T-helper 2 cell (primary cell): Measurements from ENCODE around the gene AKR1B15.
"Not testable (repeated sequence)": the region's sequence is repeated elsewhere in the genome, so short reads cannot be mapped to it uniquely, and the experiment has no call there.

Experiments used
- DNase-seq, 5 experiments: peaks; one replicate each; pipeline versions ENCODE4 v3.0.0 to v3.0.0-alpha.2; 2012 to 2022

AKR1B15 gene

GRCh38 chr7:134565643-134566136, 16.8 kb downstream of the AKR1B15 start:
- DNase-seq: no peak

- no peak for DNase-seq
Measured at GRCh38 chr7:134567368-134567767, 18.5 kb downstream of the AKR1B15 start.

GRCh38 chr7:134569962-134570361, 21.1 kb downstream of the AKR1B15 start:
- not testable (repeated sequence) for DNase-seq

- DNase-seq: no peak
Measured at GRCh38 chr7:134571101-134571500, 22.2 kb downstream of the AKR1B15 start.

- DNase-seq: no peak
Measured at GRCh38 chr7:134571746-134572461, 23.0 kb downstream of the AKR1B15 start.

GRCh38 chr7:134574322-134574721, 25.4 kb downstream of the AKR1B15 start:
- DNase-seq: no peak

- no peak for DNase-seq
Measured at GRCh38 chr7:134584290-134584689, 35.4 kb downstream of the AKR1B15 start.

- no peak for DNase-seq
Measured at GRCh38 chr7:134585897-134586296, 37.0 kb downstream of the AKR1B15 start.

GRCh38 chr7:134587750-134588149, 38.8 kb downstream of the AKR1B15 start:
- DNase-seq: no peak

- DNase-seq: no peak
Measured at GRCh38 chr7:134589491-134589941, 40.6 kb downstream of the AKR1B15 start.

- no peak for DNase-seq
Measured at GRCh38 chr7:134593530-134594392, 44.9 kb downstream of the AKR1B15 start.

GRCh38 chr7:134594877-134595276, 46.0 kb downstream of the AKR1B15 start:
- DNase-seq: no peak

GRCh38 chr7:134599371-134599770, 50.5 kb downstream of the AKR1B15 start:
- no peak for DNase-seq

- no peak for DNase-seq
Measured at GRCh38 chr7:134601459-134601858, 52.5 kb downstream of the AKR1B15 start.

- peak in 1 of 5 experiments; percentile 17 for DNase-seq
Measured at GRCh38 chr7:134602881-134603451, 54.1 kb downstream of the AKR1B15 start.

- peak; percentile 12 to 56 (median 32) for DNase-seq
Measured at GRCh38 chr7:134605978-134606923, 57.3 kb downstream of the AKR1B15 start.

GRCh38 chr7:134611611-134612151, 62.8 kb downstream of the AKR1B15 start:
- no peak for DNase-seq

- peak in 1 of 5 experiments; percentile 17 for DNase-seq
Measured at GRCh38 chr7:134612197-134612596, 63.3 kb downstream of the AKR1B15 start.

- DNase-seq: peak in 1 of 5 experiments; percentile 68
Measured at GRCh38 chr7:134613623-134614347, 64.9 kb downstream of the AKR1B15 start.

GRCh38 chr7:134616611-134617010, 67.7 kb downstream of the AKR1B15 start:
- no peak for DNase-seq
